ENCODE results near the gene FXYD5.

The FXYD5 gene

GRCh38 chr19:35128398-35129057 is 26.0 kb upstream of the FXYD5 start:
- TF ChIP-seq REST (IDR thresholded peaks at IDR 0.05; ENCODE audit: insufficient read depth in 1 of 2, low read depth in 2 of 2, low read length in 2 of 2) (no peak), TAF1 (IDR thresholded peaks at IDR 0.05; ENCODE audit: borderline replicate concordance, insufficient read depth, low read length) (no peak), FOXP2 (optimal IDR thresholded peaks at IDR 0.05; ENCODE audit: borderline replicate concordance, extremely low read depth, extremely low read length, insufficient read depth) (no peak), SIN3A (IDR thresholded peaks at IDR 0.05; ENCODE audit: borderline replicate concordance, insufficient read depth, low read length) (no peak), POLR2AphosphoS5 (IDR thresholded peaks at IDR 0.05; ENCODE audit: low read depth, low read length) (no peak)

- TF ChIP-seq FOXP2 (optimal IDR thresholded peaks at IDR 0.05; ENCODE audit: borderline replicate concordance, extremely low read depth, extremely low read length, insufficient read depth) (no peak), POLR2AphosphoS5 (IDR thresholded peaks at IDR 0.05; ENCODE audit: low read depth, low read length) (no peak), SIN3A (IDR thresholded peaks at IDR 0.05; ENCODE audit: borderline replicate concordance, insufficient read depth, low read length) (no peak), REST (IDR thresholded peaks at IDR 0.05; ENCODE audit: insufficient read depth in 1 of 2, low read depth in 2 of 2, low read length in 2 of 2) (no peak), TAF1 (IDR thresholded peaks at IDR 0.05; ENCODE audit: borderline replicate concordance, insufficient read depth, low read length) (no peak)
These were observed 23.5 kb upstream of the FXYD5 start for GRCh38 chr19:35130761-35131720.

GRCh38 chr19:35132254-35132653 is 22.3 kb upstream of the FXYD5 start:
- TF ChIP-seq POLR2AphosphoS5 (IDR thresholded peaks at IDR 0.05; ENCODE audit: low read depth, low read length) = no peak
- no peak for TF ChIP-seq TAF1 (IDR thresholded peaks at IDR 0.05; ENCODE audit: borderline replicate concordance, insufficient read depth, low read length)
- TF ChIP-seq SIN3A (IDR thresholded peaks at IDR 0.05; ENCODE audit: borderline replicate concordance, insufficient read depth, low read length) = no peak
- no peak for TF ChIP-seq FOXP2 (optimal IDR thresholded peaks at IDR 0.05; ENCODE audit: borderline replicate concordance, extremely low read depth, extremely low read length, insufficient read depth)
- no peak for TF ChIP-seq REST (IDR thresholded peaks at IDR 0.05; ENCODE audit: insufficient read depth in 1 of 2, low read depth in 2 of 2, low read length in 2 of 2)

- TF ChIP-seq TAF1 (IDR thresholded peaks at IDR 0.05; ENCODE audit: borderline replicate concordance, insufficient read depth, low read length) = no peak
- TF ChIP-seq REST (IDR thresholded peaks at IDR 0.05; ENCODE audit: insufficient read depth in 1 of 2, low read depth in 2 of 2, low read length in 2 of 2) = no peak
- no peak for TF ChIP-seq SIN3A (IDR thresholded peaks at IDR 0.05; ENCODE audit: borderline replicate concordance, insufficient read depth, low read length)
- TF ChIP-seq POLR2AphosphoS5 (IDR thresholded peaks at IDR 0.05; ENCODE audit: low read depth, low read length) = no peak
- TF ChIP-seq FOXP2 (optimal IDR thresholded peaks at IDR 0.05; ENCODE audit: borderline replicate concordance, extremely low read depth, extremely low read length, insufficient read depth) = no peak
These were observed 20.7 kb upstream of the FXYD5 start for GRCh38 chr19:35133826-35134225.

Data from PFSK-1 (cell line).